ENCODE results near the gene SAMD1.

SAMD1 gene

DNA sequence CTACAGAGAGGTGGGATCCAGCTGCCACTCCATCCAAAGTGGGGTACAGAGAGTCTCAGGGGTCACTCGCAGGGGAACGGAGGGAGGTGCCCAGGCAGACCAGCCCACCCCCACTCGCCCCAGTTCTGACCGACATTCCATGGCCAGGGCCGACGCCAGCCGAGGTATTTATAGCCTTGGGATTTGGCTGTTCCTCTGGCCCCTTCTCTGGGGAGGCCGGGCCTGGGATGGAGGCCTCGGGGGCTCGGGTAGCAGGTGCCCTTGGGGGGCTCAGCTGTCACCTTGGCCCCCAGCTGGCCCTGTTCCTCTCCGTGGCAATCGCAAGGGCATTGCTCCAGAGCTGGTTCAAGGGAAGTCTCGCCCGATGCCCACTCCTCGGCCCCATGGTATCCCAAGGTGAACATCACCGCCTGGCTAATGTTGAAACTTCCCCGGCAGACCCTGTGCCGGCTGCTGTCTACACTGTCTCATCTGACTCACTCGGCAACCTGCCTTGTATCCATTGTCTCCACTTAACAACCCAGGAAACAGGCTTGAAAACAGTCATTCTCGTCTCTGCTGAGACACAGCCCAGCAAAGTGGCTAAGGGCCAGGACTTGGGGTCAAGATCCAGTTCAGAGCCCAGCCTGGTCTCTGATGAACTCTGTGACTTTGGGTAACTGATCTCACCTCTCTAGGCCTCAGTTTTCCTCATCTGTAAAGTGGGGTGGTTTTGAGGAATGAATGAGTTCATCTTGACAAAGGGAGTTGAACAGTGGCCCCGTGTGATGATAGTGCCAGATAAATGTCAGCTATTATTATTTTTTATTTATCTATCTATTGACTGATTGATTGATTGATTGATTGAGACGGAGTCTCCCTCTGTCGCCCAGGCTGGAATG lies 17.3 kb upstream of the SAMD1 start:
- Histone ChIP-seq H3K27ac (ENCODE audit: low read length) (no peak overlapping the region), H3K4me2 (ENCODE audit: low read depth, low read length) (no peak overlapping the region), H3K9ac (ENCODE audit: low read length) (no peak overlapping the region), H3K4me1 (ENCODE audit: low read length) (peaks cover 13% of the 10 kb centered on the region), H3K9me2 (replicated peaks; ENCODE audit: insufficient read depth, low read length) (no peaks in the 10 kb centered on the region), H3K36me3 (replicated peaks; ENCODE audit: insufficient read depth, low read length) (no peaks in the 10 kb centered on the region), H3K79me2 (ENCODE audit: low read length) (peaks cover 19% of the 10 kb centered on the region), H4K20me1 (ENCODE audit: insufficient read depth, low read length) (no peaks in the 10 kb centered on the region), H2AFZ (ENCODE audit: low read length) (no peak overlapping the region), H3K27me3 (replicated peaks; ENCODE audit: insufficient read depth, low read length) (no peaks in the 10 kb centered on the region), H3F3A (ENCODE audit: insufficient read depth, low read length) (peaks cover 13% of the 10 kb centered on the region), H3K9me3 (replicated peaks; ENCODE audit: insufficient read depth, low read length) (no peaks in the 10 kb centered on the region), H3K4me3 (ENCODE audit: low read length) (no peak overlapping the region)
- no peak for DNase-seq
- TF ChIP-seq EZH2 (optimal IDR thresholded peaks at IDR 0.05; ENCODE audit: low read depth, low read length): no peak
- TF ChIP-seq EZH2phosphoT487 (IDR thresholded peaks at IDR 0.05; ENCODE audit: low read length): no peak
- TF ChIP-seq, protein P1, sequence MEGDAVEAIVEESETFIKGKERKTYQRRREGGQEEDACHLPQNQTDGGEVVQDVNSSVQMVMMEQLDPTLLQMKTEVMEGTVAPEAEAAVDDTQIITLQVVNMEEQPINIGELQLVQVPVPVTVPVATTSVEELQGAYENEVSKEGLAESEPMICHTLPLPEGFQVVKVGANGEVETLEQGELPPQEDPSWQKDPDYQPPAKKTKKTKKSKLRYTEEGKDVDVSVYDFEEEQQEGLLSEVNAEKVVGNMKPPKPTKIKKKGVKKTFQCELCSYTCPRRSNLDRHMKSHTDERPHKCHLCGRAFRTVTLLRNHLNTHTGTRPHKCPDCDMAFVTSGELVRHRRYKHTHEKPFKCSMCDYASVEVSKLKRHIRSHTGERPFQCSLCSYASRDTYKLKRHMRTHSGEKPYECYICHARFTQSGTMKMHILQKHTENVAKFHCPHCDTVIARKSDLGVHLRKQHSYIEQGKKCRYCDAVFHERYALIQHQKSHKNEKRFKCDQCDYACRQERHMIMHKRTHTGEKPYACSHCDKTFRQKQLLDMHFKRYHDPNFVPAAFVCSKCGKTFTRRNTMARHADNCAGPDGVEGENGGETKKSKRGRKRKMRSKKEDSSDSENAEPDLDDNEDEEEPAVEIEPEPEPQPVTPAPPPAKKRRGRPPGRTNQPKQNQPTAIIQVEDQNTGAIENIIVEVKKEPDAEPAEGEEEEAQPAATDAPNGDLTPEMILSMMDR (IDR thresholded peaks at IDR 0.05; ENCODE audit: low read length): no peak

DNA sequence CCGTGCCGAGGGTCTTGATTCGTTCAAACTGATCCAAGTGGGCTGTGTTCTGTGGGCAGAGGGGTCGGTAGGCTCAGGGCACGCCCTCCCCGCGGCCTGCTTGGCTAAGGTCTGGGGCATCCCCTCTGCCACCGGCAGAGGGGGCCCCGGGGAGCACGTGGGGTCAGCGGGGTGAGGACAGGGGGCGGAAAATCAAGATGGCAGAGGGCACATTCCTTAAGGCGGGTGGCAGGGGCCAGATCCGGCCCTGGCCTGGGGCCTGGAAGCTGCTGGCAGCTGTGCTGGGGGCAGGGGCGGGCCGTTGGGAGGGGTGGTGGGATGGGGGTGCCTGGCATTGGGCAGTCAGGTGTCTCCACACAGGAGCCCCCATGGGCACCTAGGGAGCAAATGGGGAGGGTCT lies 16.3 kb upstream of the SAMD1 start:
- Histone ChIP-seq H3K4me1 (ENCODE audit: low read length) (peaks cover 19% of the 10 kb centered on the region), H3K27ac (ENCODE audit: low read length) (no peak overlapping the region), H2AFZ (ENCODE audit: low read length) (no peak overlapping the region), H3K27me3 (replicated peaks; ENCODE audit: insufficient read depth, low read length) (no peaks in the 10 kb centered on the region), H3K4me2 (ENCODE audit: low read depth, low read length) (no peak overlapping the region), H3K79me2 (ENCODE audit: low read length) (peaks cover 12% of the 10 kb centered on the region), H3K9me2 (replicated peaks; ENCODE audit: insufficient read depth, low read length) (no peaks in the 10 kb centered on the region), H4K20me1 (ENCODE audit: insufficient read depth, low read length) (no peaks in the 10 kb centered on the region), H3K4me3 (ENCODE audit: low read length) (no peak overlapping the region), H3K9me3 (replicated peaks; ENCODE audit: insufficient read depth, low read length) (no peaks in the 10 kb centered on the region), H3F3A (ENCODE audit: insufficient read depth, low read length) (peaks cover 22% of the 10 kb centered on the region), H3K9ac (ENCODE audit: low read length) (no peak overlapping the region), H3K36me3 (replicated peaks; ENCODE audit: insufficient read depth, low read length) (no peaks in the 10 kb centered on the region)
- TF ChIP-seq, protein P1 (IDR thresholded peaks at IDR 0.05; ENCODE audit: low read length): no peak
- TF ChIP-seq EZH2phosphoT487 (IDR thresholded peaks at IDR 0.05; ENCODE audit: low read length): no peak
- no peak for TF ChIP-seq EZH2 (optimal IDR thresholded peaks at IDR 0.05; ENCODE audit: low read depth, low read length)
- DNase-seq: no peak

DNA sequence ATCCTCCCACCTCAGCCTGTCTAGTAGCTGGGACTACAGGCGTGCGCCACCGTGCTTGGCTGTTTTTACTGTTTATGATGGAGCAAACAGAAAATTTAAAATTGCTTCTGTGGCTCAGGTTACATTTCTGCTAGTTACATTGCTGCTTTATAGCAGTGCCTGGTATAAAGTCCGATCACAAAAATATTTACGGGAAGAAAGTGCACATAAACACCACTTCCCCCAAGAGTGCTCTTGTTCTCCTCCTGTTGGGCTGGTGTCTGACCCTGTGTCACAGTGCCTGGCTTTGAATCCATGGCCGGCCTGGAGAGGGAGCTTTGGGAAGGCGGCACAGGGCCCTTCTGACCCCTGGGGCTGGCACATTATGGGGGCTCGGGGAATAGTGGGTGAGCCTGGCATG lies 15.1 kb upstream of the SAMD1 start:
- H3K9ac ChIP-seq (ENCODE audit: low read length): no peak overlapping the region
- H3K27ac ChIP-seq (ENCODE audit: low read length): no peak overlapping the region
- no peak for TF ChIP-seq EZH2phosphoT487 (IDR thresholded peaks at IDR 0.05; ENCODE audit: low read length)
- TF ChIP-seq EZH2 (optimal IDR thresholded peaks at IDR 0.05; ENCODE audit: low read depth, low read length): no peak
- TF ChIP-seq, protein P1 (IDR thresholded peaks at IDR 0.05; ENCODE audit: low read length): no peak
- H3K4me1 ChIP-seq (ENCODE audit: low read length): peaks cover 19% of the 10 kb centered on the region
- no peaks in the 10 kb centered on the region for H3K9me3 ChIP-seq (replicated peaks; ENCODE audit: insufficient read depth, low read length)
- H3K9me2 ChIP-seq (replicated peaks; ENCODE audit: insufficient read depth, low read length): no peaks in the 10 kb centered on the region
- no peaks in the 10 kb centered on the region for H4K20me1 ChIP-seq (ENCODE audit: insufficient read depth, low read length)
- H3K4me3 ChIP-seq (ENCODE audit: low read length): no peak overlapping the region
- no peak overlapping the region for H2AFZ ChIP-seq (ENCODE audit: low read length)
- peaks cover 7% of the 10 kb centered on the region; the same call in 1 of the 2 replicates for H3K79me2 ChIP-seq (ENCODE audit: low read length)
- H3F3A ChIP-seq (ENCODE audit: insufficient read depth, low read length): peaks cover 22% of the 10 kb centered on the region
- H3K36me3 ChIP-seq (replicated peaks; ENCODE audit: insufficient read depth, low read length): no peaks in the 10 kb centered on the region
- H3K4me2 ChIP-seq (ENCODE audit: low read depth, low read length): no peak overlapping the region
- DNase-seq: no peak
- no peaks in the 10 kb centered on the region for H3K27me3 ChIP-seq (replicated peaks; ENCODE audit: insufficient read depth, low read length)

Measured in MM.1S (cell line).